Thyroid gland (tissue), 4 donors: ENCODE results near the gene GUSB. TPM values are rescaled to one million over a fixed set of nuclear protein-coding genes. Genes with fewer than 3 reads are reported as not detected.

ENCODE experiments used
- DNase-seq, 2 donors: peaks; one replicate each; pipeline ENCODE4 v3.0.0-alpha.2; 2019
- H3K27ac ChIP-seq, 3 donors: fragments of 200-600 bp; sonication (generic); 1 replicate in 2 of 3; 2 replicates in 1 of 3; pipeline ENCODE4 v1.5.1; 2016 to 2019; ENCODE audit warnings: mild to moderate bottlenecking in 1 of 3, moderate library complexity in 1 of 3
- H3K27me3 ChIP-seq: fragments of 200-600 bp; sonication (generic); one replicate; pipeline ENCODE4 v1.5.1; 2019
- H3K36me3 ChIP-seq, 2 donors: fragments of 200-600 bp; sonication (generic); one replicate each; pipeline ENCODE4 v1.5.1; 2016 to 2019
- H3K4me1 ChIP-seq, 2 donors: fragments of 200-600 bp; sonication (generic); one replicate each; pipeline ENCODE4 v1.5.1; 2017 to 2019
- H3K4me3 ChIP-seq, 3 donors: fragments of 200-600 bp; sonication (generic); replicated peaks in 1 of 3; 1 replicate in 2 of 3; 2 replicates in 1 of 3; pipeline ENCODE4 v1.5.1; 2016; ENCODE audit warnings: mild to moderate bottlenecking in 1 of 3
- H3K9me3 ChIP-seq: fragments of 200-600 bp; sonication (generic); one replicate; pipeline ENCODE4 v1.5.1; 2017
- POLR2A ChIP-seq, 2 donors: fragments of 450-650 bp; IDR thresholded peaks; one replicate each; pipeline ENCODE4 v1.6.1; 2017; ENCODE audit warnings: antibody characterized with exemption in 2 of 2, mild to moderate bottlenecking in 2 of 2, moderate library complexity in 1 of 2
- WGBS, 2 donors: methylation state at CpG; one replicate each; pipeline ENCODE4 v1.1.5; 2017; 5-methylcytosine and 5-hydroxymethylcytosine counted together
- intact Hi-C: fragments of 100-400 bp; cut with DNase I; formaldehyde crosslinking; loops from one replicate; pipeline ENCODE4 v1.15.1; 2023
- total RNA-seq, 4 donors: library from RNA; depleted of rRNA; stranded (reverse); fragments of >200 nt; gene quantifications; one replicate each; pipeline ENCODE4 v1.2.3, GENCODE V29; 2016
- TF ChIP-seq, protein P1 (sequence below), 6 experiments: fragments of 200-600 bp in 3 of 6; fragments of 450-650 bp in 3 of 6; sonication (generic) in 3 of 6; IDR thresholded peaks; one replicate each; pipeline ENCODE4 v1.5.1; 2016 to 2019; ENCODE audit warnings: antibody characterized with exemption in 6 of 6, mild to moderate bottlenecking in 2 of 6, inconsistent platforms in 1 of 6, moderate library complexity in 1 of 6

The GUSB gene
- total RNA-seq, 4 donors from 2014 or later: 30.1 to 51.5 (median 37.6) TPM

DNA sequence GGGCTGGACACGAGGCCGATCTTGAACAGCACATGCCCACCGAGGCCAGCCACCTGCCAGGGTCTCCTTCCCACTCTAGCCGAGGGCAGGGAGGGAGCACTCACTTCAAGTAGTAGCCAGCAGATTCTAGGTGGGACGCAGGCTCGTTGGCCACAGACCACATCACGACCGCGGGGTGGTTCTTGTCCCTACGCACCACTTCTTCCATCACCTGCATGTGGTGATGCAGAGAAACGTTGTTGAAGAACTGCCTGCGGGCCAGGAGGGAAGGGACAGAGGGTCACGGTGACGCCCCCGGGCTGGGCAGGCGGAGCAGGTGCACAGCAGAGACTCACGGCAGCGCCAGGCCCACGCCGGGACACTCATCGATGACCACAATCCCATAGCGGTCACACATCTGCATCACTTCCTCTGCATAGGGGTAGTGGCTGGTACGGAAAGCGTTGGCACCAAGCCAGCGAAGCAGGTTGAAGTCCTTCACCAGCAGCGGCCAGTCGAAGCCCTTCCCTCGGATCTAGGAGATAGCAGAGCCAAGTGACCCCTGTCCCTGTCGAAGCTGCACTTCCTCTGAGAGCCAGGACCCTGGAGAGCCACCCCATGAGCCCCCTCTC lies 7.7 kb downstream of the GUSB start:
- intact Hi-C loops: no loop called here
- Histone ChIP-seq H3K27me3 (no peaks in the 10 kb centered on the region), H3K4me1 (no peaks in the 10 kb centered on the region), H3K36me3 (peaks cover 43 to 50% of the 10 kb centered on the region in 2 donors), H3K27ac (no peak overlapping the region), H3K9me3 (no peaks in the 10 kb centered on the region), H3K4me3 (no peak overlapping the region)
- TF ChIP-seq, protein P1, sequence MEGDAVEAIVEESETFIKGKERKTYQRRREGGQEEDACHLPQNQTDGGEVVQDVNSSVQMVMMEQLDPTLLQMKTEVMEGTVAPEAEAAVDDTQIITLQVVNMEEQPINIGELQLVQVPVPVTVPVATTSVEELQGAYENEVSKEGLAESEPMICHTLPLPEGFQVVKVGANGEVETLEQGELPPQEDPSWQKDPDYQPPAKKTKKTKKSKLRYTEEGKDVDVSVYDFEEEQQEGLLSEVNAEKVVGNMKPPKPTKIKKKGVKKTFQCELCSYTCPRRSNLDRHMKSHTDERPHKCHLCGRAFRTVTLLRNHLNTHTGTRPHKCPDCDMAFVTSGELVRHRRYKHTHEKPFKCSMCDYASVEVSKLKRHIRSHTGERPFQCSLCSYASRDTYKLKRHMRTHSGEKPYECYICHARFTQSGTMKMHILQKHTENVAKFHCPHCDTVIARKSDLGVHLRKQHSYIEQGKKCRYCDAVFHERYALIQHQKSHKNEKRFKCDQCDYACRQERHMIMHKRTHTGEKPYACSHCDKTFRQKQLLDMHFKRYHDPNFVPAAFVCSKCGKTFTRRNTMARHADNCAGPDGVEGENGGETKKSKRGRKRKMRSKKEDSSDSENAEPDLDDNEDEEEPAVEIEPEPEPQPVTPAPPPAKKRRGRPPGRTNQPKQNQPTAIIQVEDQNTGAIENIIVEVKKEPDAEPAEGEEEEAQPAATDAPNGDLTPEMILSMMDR (IDR thresholded peaks at IDR 0.05): no peak
- no peak for DNase-seq
- 95% methylated on average over 17 to 22 of the region's 29 CpGs for WGBS, 2 donors

DNA sequence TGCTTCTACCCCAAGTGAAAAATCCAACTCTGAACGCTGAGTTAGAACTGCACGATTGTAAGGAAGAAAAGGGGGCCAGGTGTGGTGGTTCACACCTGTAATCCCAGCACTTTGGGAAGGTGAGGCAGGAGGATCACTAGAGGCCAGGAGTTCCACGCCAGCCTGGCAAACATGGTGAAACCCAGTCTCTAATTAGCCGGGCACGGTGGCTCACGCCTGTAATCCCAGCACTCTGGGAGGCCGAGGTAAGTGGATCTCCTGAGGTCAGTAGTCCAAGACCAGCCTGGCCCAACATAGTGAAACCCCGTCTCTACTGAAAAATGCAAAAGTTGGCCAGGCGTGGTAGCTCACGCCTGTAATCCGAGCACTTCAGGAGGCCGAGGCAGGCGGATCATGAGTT lies 9.0 kb downstream of the GUSB start:
- Histone ChIP-seq H3K4me1 (no peaks in the 10 kb centered on the region), H3K27me3 (no peaks in the 10 kb centered on the region), H3K36me3 (peaks cover 54 to 63% of the 10 kb centered on the region in 2 donors), H3K9me3 (no peaks in the 10 kb centered on the region), H3K27ac (no peak overlapping the region), H3K4me3 (no peak overlapping the region)
- intact Hi-C loops: no loop called here
- DNase-seq: no peak
- TF ChIP-seq, protein P1 (IDR thresholded peaks at IDR 0.05): no peak
- no peak for TF ChIP-seq POLR2A (IDR thresholded peaks at IDR 0.05)
- 94 to 96% methylated on average over 12 to 13 of the region's 13 CpGs for WGBS, 2 donors

DNA sequence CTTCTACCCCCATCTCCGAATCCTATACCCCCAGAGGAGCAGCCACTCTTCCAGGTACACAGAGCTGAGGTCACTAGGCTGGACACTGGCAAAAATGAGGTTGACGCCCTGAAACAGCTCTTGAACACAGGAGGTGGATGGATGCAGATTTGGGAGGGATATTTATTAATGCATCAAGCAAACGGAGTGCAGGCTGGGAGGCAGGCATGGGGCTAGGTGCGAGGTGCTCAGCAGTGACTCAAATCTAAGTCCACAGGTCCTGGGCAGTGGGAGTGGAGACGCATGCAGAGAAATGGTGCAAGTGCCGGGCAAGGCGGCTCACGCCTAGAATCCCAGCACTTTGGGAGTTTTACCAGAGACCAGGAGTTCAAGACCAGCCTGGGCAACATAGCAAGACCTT lies 11.0 kb downstream of the GUSB start:
- no peaks in the 10 kb centered on the region for H3K27me3 ChIP-seq
- TF ChIP-seq, protein P1 (IDR thresholded peaks at IDR 0.05): no peak
- TF ChIP-seq POLR2A (IDR thresholded peaks at IDR 0.05): no peak
- H3K4me1 ChIP-seq: no peaks in the 10 kb centered on the region
- intact Hi-C loops: no loop called here
- H3K36me3 ChIP-seq: peaks cover 66 to 82% of the 10 kb centered on the region in 2 donors
- H3K27ac ChIP-seq: no peak overlapping the region
- no peak overlapping the region for H3K4me3 ChIP-seq
- no peaks in the 10 kb centered on the region for H3K9me3 ChIP-seq
- WGBS, 2 donors: 95 to 97% methylated on average over 8 of the region's 8 CpGs
- DNase-seq: no peak

DNA sequence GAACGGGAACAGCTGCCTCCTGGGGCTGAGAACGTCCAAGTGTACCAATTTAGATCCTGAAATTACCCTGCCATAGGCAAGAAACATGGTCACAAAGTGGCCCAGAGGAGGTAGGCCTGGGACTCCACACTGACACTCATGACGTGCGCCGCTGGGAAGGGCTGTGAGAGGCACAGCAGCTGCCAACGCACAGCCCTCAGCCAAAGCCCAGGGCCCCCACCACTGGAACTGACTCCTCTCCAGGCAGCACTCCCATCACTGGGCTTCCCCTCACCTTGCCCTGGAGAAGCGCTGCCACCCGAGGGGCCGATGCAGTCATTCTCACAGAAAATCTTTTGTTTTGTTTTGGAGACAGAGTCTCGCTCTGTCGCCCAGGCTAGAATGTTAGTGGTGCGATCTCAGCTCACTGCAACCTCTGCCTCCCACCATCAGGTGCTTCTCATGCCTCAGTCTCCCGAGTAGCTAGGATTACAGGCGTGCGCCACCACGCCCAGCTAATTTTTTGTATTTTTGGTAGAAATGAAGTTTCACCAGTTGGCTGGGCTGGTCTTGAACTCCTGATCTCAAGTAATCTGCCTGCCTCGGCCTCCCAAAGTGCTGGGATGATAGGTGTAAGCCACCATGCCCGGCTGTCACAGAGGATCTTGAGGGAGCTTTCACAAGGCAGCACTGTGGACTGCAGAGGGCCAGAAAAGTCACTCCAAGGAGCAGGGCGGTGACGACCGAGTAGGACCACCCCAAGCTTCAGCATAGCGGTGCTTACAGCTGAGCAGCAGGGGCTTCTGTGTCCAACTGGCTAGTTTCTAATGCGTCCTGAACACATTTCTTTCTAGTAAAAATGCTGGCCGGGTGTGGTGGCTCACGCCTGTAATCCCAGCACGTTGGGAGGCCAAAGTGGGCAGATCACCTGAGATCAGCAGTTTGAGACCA lies 13.5 kb downstream of the GUSB start:
- TF ChIP-seq, protein P1 (IDR thresholded peaks at IDR 0.05): no peak
- no peak for TF ChIP-seq POLR2A (IDR thresholded peaks at IDR 0.05)
- intact Hi-C loops: no loop called here

More for the DNA sequence above, 13.5 kb downstream of the GUSB start:
- no peak overlapping the region for H3K4me3 ChIP-seq
- no peak for DNase-seq
- H3K27ac ChIP-seq: no peak overlapping the region
- H3K27me3 ChIP-seq: no peaks in the 10 kb centered on the region
- H3K36me3 ChIP-seq: peaks cover 63 to 75% of the 10 kb centered on the region in 2 donors
- no peaks in the 10 kb centered on the region for H3K9me3 ChIP-seq
- 94 to 95% methylated on average over 26 of the region's 26 CpGs for WGBS, 2 donors
- no peaks in the 10 kb centered on the region for H3K4me1 ChIP-seq
